Parathyroid adenoma (tissue), 2 donors: ENCODE measurements around the gene CDA.
A peak's percentile ranks its signal among the peaks of the same experiment; 100 is the strongest.

Experiments
- H2AFZ ChIP-seq: fragments of 300-600 bp; sonication (generic); one replicate; pipeline ENCODE4 v1.7.0; 2017; ENCODE audit warnings: antibody characterized with exemption, mild to moderate bottlenecking
- H3K27ac ChIP-seq: fragments of 300-600 bp; sonication (generic); one replicate; pipeline ENCODE4 v1.7.0; 2017
- H3K27me3 ChIP-seq: fragments of 300-600 bp; sonication (generic); one replicate; pipeline ENCODE4 v1.7.0; 2017; ENCODE audit warnings: low read length; ENCODE audit not compliant: control insufficient read depth, insufficient read depth
- H3K36me3 ChIP-seq: fragments of 300-600 bp; sonication (generic); one replicate; pipeline ENCODE4 v1.7.0; 2017; ENCODE audit warnings: low read length; ENCODE audit not compliant: control insufficient read depth, insufficient read depth
- H3K4me1 ChIP-seq: fragments of 300-600 bp; sonication (generic); one replicate; pipeline ENCODE4 v1.7.0; 2017; ENCODE audit warnings: control low read depth
- H3K4me2 ChIP-seq: fragments of 300-600 bp; sonication (generic); one replicate; pipeline ENCODE4 v1.7.0; 2017; ENCODE audit warnings: low read length
- H3K4me3 ChIP-seq: fragments of 300-600 bp; sonication (generic); one replicate; pipeline ENCODE4 v1.7.0; 2017; ENCODE audit warnings: low read depth, low read length
- H3K79me2 ChIP-seq: fragments of 300-600 bp; sonication (generic); one replicate; pipeline ENCODE4 v1.7.0; 2017; ENCODE audit warnings: control low read depth
- H3K9ac ChIP-seq: fragments of 300-600 bp; sonication (generic); one replicate; pipeline ENCODE4 v1.7.0; 2017; ENCODE audit warnings: mild to moderate bottlenecking
- H3K9me3 ChIP-seq: fragments of 300-600 bp; sonication (generic); one replicate; pipeline ENCODE4 v1.7.0; 2017; ENCODE audit warnings: low read length; ENCODE audit not compliant: control insufficient read depth
- TF ChIP-seq, protein P1 (sequence below): fragments of 300-600 bp; sonication (generic); IDR thresholded peaks from one replicate; pipeline ENCODE4 v1.7.0; 2017; ENCODE audit warnings: antibody characterized with exemption, mild to moderate bottlenecking
- donor health status: primary hyperparathyroidism.

CDA gene

DNA sequence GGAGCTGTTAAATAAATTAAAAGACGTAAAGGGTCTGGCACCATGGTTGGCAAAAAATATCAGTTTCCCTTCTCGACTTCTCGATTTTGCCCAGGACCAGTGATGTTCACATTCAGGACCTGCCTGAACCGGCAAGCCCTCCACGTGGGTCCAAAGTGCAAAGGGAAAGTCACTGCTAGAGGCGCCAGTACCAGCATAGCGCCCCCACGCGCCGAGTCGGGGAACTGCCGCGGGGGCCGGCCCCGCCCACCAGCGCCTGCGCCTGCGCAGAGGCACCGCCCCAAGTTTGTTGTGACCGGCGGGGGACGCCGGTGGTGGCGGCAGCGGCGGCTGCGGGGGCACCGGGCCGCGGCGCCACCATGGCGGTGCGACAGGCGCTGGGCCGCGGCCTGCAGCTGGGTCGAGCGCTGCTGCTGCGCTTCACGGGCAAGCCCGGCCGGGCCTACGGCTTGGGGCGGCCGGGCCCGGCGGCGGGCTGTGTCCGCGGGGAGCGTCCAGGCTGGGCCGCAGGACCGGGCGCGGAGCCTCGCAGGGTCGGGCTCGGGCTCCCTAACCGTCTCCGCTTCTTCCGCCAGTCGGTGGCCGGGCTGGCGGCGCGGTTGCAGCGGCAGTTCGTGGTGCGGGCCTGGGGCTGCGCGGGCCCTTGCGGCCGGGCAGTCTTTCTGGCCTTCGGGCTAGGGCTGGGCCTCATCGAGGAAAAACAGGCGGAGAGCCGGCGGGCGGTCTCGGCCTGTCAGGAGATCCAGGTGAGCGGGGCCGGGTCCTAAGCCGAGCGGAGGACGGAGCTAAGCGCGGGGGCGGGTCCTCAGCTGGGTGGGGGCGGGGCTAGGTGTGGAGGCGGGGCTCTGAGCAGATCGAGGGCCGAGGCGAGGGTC lies 44.5 kb downstream of the CDA start, which contains the start of gene PINK1:
TSS of gene PINK1 (plus strand) at position 269 of the 875 bp plus-strand sequence. CDS start at position 360, 91 bp downstream.
- Histone ChIP-seq H3K27me3 (no peaks in the 10 kb centered on the region), H3K4me3 (peak within 1 kb of the TSS; percentile 95), H3K9me3 (no peaks in the 10 kb centered on the region), H3K9ac (peak within 1 kb of the TSS; percentile 53), H3K27ac (peak within 1 kb of the TSS; percentile 76), H3K36me3 (no peaks in the 10 kb centered on the region), H3K79me2 (peaks cover 2% of the 10 kb centered on the region), H2AFZ (peak within 1 kb of the TSS; percentile 91), H3K4me1 (no peaks in the 10 kb centered on the region), H3K4me2 (peak within 1 kb of the TSS; percentile 97)
- TF ChIP-seq, protein P1, sequence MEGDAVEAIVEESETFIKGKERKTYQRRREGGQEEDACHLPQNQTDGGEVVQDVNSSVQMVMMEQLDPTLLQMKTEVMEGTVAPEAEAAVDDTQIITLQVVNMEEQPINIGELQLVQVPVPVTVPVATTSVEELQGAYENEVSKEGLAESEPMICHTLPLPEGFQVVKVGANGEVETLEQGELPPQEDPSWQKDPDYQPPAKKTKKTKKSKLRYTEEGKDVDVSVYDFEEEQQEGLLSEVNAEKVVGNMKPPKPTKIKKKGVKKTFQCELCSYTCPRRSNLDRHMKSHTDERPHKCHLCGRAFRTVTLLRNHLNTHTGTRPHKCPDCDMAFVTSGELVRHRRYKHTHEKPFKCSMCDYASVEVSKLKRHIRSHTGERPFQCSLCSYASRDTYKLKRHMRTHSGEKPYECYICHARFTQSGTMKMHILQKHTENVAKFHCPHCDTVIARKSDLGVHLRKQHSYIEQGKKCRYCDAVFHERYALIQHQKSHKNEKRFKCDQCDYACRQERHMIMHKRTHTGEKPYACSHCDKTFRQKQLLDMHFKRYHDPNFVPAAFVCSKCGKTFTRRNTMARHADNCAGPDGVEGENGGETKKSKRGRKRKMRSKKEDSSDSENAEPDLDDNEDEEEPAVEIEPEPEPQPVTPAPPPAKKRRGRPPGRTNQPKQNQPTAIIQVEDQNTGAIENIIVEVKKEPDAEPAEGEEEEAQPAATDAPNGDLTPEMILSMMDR: peak; percentile 91

DNA sequence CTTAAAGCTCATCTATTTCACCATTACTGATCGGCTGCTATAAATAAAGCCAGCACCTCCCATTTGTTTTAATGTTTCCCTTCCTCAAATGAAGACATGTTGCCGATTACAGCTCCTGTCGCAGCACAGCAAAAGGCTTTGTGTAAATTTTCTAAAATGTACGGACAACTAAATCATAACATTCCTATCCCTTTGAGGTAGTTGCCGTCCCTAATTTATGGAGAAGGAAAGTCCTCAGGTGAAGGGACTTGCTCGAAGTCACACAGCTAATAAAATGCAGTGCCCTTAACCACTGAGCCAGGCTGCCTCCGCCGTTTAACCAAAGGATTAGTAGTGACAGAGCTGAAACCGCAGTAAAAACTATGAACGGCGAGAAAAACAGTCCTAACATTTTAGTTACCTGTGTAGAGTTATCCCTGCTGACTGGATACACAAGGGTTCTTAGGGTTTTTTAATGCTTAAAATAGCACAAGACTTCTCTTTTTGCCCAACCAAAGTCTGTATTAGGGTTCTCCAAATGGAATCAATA lies 45.2 kb downstream of the CDA start:
- H3K27ac ChIP-seq: peak overlapping the region; percentile 47
- H3K27me3 ChIP-seq: no peaks in the 10 kb centered on the region
- H3K4me1 ChIP-seq: no peaks in the 10 kb centered on the region
- TF ChIP-seq, protein P1: no peak
- peak overlapping the region; percentile 97 for H3K4me2 ChIP-seq
- no peaks in the 10 kb centered on the region for H3K36me3 ChIP-seq
- H3K79me2 ChIP-seq: peaks cover 2% of the 10 kb centered on the region
- no peaks in the 10 kb centered on the region for H3K9me3 ChIP-seq
- H2AFZ ChIP-seq: peak overlapping the region; percentile 91
- peak overlapping the region; percentile 95 for H3K4me3 ChIP-seq
- peak overlapping the region; percentile 53 for H3K9ac ChIP-seq

DNA sequence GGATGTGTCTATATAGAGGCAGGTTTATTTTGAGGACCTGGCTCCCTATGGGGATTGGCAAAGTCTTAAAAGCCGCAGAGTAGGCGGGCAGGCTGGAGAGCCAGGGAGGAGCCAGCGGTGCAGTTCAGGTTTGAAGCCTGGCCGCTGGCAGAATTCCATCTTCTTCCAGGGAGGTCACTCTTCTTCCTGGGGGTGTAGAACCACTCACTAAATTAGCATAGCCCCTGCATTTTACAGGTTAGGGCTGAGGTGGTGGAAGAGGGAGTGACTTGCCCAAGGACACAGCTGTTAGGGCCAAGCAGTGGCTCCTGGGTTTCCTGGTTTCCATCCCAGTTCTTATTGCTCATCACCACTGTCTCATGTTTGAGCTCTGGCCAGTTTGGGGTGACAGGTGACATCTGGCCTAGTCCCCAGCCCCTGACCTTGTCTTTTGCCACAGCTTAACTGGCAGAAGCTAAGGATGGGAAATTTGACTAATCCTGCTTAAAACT lies 45.7 kb downstream of the CDA start:
- no peaks in the 10 kb centered on the region for H3K9me3 ChIP-seq
- H3K9ac ChIP-seq: no peak overlapping the region
- no peaks in the 10 kb centered on the region for H3K36me3 ChIP-seq
- H3K4me3 ChIP-seq: peak overlapping the region; percentile 95
- H2AFZ ChIP-seq: peak overlapping the region; percentile 91
- H3K27me3 ChIP-seq: no peaks in the 10 kb centered on the region
- H3K27ac ChIP-seq: no peak overlapping the region
- H3K79me2 ChIP-seq: peaks cover 2% of the 10 kb centered on the region
- TF ChIP-seq, protein P1: no peak
- no peaks in the 10 kb centered on the region for H3K4me1 ChIP-seq
- H3K4me2 ChIP-seq: peak overlapping the region; percentile 97

DNA sequence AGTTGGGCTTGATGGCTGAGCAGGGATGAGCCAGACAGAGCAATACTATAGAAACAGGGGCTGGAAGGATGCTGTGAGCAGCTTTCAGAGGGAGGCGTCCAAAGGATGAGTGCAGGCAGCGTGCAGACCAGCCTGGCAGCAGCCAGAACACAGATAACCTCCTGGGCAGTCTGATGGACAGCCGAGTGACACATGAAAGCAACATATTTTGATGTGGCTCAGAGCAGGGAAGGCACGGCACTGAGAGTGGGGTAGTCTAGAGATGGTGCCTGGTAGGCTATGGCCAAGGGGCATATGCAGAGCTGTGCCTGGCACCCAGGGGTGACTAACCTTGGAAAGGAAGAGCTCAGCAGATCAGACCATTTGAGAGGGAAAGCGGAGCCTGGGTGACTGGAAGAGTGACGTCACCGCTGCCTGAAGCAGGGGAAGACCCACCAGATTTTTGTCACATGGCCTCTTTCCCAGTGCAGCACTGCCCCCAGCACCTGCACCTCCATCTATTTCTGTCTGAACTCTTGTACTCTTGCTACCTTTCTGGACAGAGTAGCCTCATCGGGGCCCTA lies 48.0 kb downstream of the CDA start:
- TF ChIP-seq, protein P1: no peak

More for the DNA sequence above, 48.0 kb downstream of the CDA start:
- no peak overlapping the region for H3K9ac ChIP-seq
- no peaks in the 10 kb centered on the region for H3K36me3 ChIP-seq
- H3K79me2 ChIP-seq: peaks cover 2% of the 10 kb centered on the region
- no peak overlapping the region for H3K27ac ChIP-seq
- no peaks in the 10 kb centered on the region for H3K27me3 ChIP-seq
- H3K4me3 ChIP-seq: no peak overlapping the region
- no peak overlapping the region for H2AFZ ChIP-seq
- no peak overlapping the region for H3K4me2 ChIP-seq
- H3K9me3 ChIP-seq: no peaks in the 10 kb centered on the region
- H3K4me1 ChIP-seq: no peaks in the 10 kb centered on the region
